Hematopoietic multipotent progenitor cell treated with erythropoietin and hydrocortisone succinate and interleukin-3 and kit ligand, for 6 days (in vitro differentiated cells): ENCODE results near the gene KCNJ10.

Experiments used
- DNase-seq: peaks from one replicate; pipeline ENCODE4 v3.0.0-alpha.2; 2015

The KCNJ10 gene

DNA sequence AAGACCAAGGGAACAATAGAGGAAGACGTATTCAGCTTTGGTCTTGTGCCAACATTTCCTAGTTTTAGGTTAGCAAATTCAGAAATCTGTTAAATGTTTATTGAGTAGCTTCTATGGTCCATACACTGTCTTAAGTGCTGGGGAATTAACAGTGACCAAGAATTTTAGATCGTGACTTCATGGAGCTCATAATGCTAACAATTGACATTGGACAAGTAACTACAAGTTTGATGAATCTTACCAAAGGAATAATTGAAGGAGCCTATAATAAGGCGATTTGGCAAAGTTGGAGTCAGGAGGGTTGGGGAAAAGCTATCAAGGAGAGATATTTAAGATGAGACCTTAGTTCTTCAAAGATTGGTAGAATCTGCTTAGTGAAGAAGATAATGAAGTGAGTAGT, 114.5 kb downstream of the KCNJ10 start:
- no peak for DNase-seq

DNA sequence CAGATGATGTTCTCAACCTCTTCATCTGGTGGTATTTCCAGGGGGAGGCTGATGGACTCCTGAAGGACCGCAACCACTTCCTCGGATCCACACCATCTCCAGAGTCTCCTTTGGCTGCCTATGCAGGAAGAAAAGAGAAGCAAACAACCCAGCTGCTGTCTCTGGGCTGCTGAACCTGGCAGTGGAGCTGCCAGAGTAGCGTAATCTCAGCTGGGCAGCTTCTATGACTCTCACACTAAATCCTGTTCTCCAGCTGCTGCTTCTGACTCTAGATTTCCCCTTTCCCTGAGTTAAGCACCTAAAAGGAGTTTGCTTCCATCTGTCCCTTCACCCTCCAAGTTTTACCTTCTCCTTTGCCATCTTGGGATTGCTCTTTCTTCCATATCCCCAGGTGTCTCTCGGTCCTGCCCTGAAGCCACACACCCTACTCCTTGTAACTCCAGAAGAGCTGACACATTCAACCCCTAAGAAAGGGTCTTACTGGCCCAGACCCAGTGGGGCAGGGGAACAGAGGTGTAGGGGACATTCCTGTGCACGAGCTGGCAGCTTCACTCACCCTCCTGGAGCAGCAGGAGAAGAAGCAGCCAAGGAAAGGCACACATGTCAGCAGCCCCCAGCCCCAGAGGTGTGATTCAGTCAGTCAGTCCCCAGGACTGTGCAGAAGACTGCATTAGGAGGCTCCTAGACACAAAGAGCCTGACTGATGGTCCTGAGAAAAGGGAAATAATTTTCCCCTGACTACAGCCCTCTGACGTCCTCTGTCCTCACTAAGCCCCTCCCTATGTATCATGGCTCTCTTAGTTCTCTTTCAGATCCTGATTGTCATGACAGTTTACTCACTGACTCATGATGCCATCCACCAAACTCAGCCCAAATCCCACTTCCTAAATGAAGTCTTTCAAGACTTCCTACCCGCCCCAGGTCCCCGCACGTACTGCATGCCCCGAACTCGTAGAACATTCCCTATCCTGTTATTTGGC, 116.1 kb downstream of the KCNJ10 start, which contains the start of gene SLAMF9:
TSS of gene SLAMF9 (minus strand) at position 702 of the 980 bp plus-strand sequence. CDS start at position 602, 100 bp downstream.
- DNase-seq = peak; percentile 41

DNA sequence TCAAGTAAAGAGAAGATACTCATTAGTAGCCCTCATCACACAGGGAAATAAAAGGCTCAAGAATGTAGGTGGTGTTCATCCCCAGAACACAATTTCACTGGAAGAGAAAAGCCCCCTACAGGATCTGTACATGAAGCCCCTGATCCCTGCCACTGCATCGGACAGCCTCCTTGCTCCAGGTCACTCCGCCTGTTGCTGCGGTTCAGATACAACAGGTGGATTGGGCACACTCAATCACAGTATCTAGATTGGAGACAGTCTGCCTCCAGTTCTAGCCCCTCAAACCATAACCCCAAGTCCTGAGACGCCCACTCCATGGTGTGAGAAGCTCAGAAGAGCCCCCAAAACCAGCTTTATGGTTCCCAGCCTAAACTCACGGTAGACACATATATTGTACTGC, 117.0 kb downstream of the KCNJ10 start:
- DNase-seq = no peak

DNA sequence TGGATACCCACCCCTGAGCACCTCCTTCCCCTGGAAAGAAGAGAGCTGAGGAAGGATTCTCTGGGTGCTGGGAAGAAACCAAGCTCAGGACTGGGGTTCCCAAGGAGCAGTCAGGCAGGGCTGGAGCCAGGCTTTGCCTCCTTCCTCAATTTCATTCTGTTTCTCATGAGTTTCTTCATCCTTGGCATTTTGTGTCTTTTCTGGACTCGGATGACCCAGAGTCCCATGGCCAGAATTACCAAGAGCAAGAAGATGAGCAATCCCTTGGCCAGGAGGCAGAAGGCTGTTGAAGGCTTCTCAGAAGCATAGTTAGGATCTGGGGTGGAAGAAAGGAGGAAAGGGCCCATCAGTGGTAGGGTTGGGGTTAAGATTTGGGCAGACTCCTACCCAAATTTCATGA, 118.4 kb downstream of the KCNJ10 start:
- no peak for DNase-seq

DNA sequence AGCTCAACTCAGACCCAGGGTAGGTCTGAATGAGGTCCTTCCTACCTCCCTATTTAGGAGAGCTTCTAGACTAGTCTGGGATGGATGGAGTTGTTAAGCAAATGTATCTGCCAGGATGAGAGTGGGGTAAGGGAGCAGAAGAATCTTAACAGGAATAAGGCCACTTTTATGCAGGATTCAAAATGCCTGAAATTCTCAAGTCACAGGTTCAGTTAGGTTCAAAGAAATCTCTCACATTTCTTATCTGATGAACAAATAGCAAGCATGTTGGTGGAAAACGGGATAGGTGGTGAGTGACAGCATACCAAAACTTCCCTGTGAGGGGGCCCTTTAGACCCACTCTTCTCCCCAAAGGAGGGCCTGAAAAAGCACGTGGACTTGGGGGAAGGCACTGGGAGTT, 118.9 kb downstream of the KCNJ10 start:
- DNase-seq = no peak

DNA sequence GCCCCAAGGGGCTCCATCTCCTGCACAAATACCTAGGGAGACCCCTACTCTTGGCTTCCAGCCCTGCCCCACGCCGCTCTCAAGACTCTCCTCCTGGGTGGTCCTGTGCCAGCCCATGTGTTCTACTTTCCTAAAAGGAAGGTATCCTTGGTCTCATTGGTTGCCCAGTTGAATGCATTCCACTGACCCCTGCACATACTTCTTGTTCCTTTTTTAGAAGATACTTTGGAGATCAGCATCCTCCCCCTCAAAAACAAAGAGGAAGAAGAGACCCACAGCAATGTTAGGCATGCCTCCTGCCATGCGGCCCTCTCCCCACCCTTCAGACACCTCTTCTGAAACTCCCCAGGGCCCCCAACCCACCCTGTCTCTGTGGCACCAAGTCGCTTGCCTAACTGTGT, 120.0 kb downstream of the KCNJ10 start:
- DNase-seq = no peak

DNA sequence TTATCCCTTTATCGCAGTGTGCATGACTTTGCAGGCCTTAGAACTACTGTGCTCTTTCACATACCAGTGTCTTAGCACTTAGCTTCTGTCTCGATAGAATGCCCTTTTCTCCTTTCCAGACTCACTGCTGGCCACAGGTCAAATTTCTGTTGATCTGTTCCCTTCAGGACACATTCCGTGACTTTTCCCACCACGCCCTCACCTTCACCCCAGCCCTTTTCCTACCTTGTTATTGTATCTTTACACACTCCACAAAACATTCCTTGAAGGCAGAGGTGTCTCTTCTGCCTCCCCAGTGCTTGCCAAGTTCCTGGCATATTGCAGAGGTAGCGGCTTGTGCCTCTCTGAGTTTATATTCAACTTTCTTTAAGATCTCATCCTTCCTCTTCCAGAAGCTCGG, 120.8 kb downstream of the KCNJ10 start:
- no peak for DNase-seq
